ENCODE measurements around the gene GPC6.

GPC6 gene

DNA sequence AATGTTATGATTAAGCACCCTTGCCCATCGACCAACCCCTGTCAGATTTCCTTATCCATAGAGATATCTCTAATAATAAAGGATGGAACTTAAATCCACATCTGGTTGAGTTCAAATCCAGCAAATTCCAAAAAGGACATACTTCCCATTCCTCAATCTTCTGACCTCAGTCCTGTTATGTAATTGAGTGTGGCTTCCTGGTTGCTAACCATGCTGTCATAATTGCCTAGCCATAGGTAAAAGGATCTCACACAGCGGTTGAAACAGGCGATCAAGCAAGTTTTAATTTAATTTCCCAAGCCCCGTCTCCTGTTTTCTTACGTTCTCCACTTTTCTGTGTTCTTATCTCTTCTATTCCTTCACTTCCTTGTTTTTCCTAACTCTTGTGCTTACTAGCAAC, 550.3 kb downstream of the GPC6 start:
- Histone ChIP-seq H3K9me2 (replicated peaks; ENCODE audit: insufficient read depth, low read length) (no peaks in the 10 kb centered on the region), H3K9me3 (ENCODE audit: insufficient read depth, low read length) (no peaks in the 10 kb centered on the region), H3K4me3 (ENCODE audit: insufficient read depth, low read length, poor library complexity, severe bottlenecking) (no peak overlapping the region), H3K9ac (ENCODE audit: low read length) (no peak overlapping the region), H3K36me3 (ENCODE audit: low read length) (no peaks in the 10 kb centered on the region), H4K20me1 (ENCODE audit: low read depth, low read length) (no peaks in the 10 kb centered on the region), H3K27ac (ENCODE audit: low read depth, low read length) (no peak overlapping the region), H2AFZ (ENCODE audit: low read depth, low read length, severe bottlenecking) (no peak overlapping the region), H3K79me2 (ENCODE audit: insufficient read depth, low read length) (no peaks in the 10 kb centered on the region), H3K4me2 (ENCODE audit: low read depth, low read length, poor library complexity, severe bottlenecking) (no peak overlapping the region), H3K27me3 (ENCODE audit: low read length) (no peaks in the 10 kb centered on the region), H3F3A (ENCODE audit: insufficient read depth) (no peaks in the 10 kb centered on the region)
- TF ChIP-seq, protein P1, sequence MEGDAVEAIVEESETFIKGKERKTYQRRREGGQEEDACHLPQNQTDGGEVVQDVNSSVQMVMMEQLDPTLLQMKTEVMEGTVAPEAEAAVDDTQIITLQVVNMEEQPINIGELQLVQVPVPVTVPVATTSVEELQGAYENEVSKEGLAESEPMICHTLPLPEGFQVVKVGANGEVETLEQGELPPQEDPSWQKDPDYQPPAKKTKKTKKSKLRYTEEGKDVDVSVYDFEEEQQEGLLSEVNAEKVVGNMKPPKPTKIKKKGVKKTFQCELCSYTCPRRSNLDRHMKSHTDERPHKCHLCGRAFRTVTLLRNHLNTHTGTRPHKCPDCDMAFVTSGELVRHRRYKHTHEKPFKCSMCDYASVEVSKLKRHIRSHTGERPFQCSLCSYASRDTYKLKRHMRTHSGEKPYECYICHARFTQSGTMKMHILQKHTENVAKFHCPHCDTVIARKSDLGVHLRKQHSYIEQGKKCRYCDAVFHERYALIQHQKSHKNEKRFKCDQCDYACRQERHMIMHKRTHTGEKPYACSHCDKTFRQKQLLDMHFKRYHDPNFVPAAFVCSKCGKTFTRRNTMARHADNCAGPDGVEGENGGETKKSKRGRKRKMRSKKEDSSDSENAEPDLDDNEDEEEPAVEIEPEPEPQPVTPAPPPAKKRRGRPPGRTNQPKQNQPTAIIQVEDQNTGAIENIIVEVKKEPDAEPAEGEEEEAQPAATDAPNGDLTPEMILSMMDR (IDR thresholded peaks at IDR 0.05; ENCODE audit: insufficient read depth, low read length, poor library complexity, severe bottlenecking), result no peak
- TF ChIP-seq EZH2phosphoT487 (conservative IDR thresholded peaks at IDR 0.05; ENCODE audit: low read length), result no peak

DNA sequence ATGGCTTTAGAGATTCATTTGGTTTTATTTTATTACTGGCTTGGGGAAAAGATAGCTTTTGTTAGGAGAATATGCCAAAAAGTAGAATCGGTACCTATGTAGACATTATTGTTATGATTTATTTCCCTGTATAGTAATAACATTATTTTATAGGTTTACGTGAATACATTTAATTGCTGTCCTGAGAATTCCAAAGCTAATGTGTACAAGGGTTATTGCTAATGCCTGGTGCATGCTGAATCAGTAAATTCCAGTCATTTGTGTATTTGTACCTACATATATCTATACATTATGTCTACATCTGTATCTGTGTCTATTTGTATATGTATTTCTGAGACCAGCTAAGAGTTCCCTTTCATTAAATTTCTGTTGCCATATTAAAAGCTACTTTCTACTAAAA, 550.9 kb downstream of the GPC6 start:
- no peaks in the 10 kb centered on the region for H3K27me3 ChIP-seq (ENCODE audit: low read length)
- no peak overlapping the region for H3K9ac ChIP-seq (ENCODE audit: low read length)
- TF ChIP-seq, protein P1 (IDR thresholded peaks at IDR 0.05; ENCODE audit: insufficient read depth, low read length, poor library complexity, severe bottlenecking), result no peak
- no peak for TF ChIP-seq EZH2phosphoT487 (conservative IDR thresholded peaks at IDR 0.05; ENCODE audit: low read length)
- H3K9me2 ChIP-seq (replicated peaks; ENCODE audit: insufficient read depth, low read length), result no peaks in the 10 kb centered on the region
- H3K36me3 ChIP-seq (ENCODE audit: low read length), result no peaks in the 10 kb centered on the region
- H3K9me3 ChIP-seq (ENCODE audit: insufficient read depth, low read length), result no peaks in the 10 kb centered on the region
- no peaks in the 10 kb centered on the region for H4K20me1 ChIP-seq (ENCODE audit: low read depth, low read length)
- H3K79me2 ChIP-seq (ENCODE audit: insufficient read depth, low read length), result no peaks in the 10 kb centered on the region
- H3K4me2 ChIP-seq (ENCODE audit: low read depth, low read length, poor library complexity, severe bottlenecking), result no peak overlapping the region
- no peak overlapping the region for H3K4me3 ChIP-seq (ENCODE audit: insufficient read depth, low read length, poor library complexity, severe bottlenecking)
- no peak overlapping the region for H3K27ac ChIP-seq (ENCODE audit: low read depth, low read length)
- H3F3A ChIP-seq (ENCODE audit: insufficient read depth), result no peaks in the 10 kb centered on the region
- no peak overlapping the region for H2AFZ ChIP-seq (ENCODE audit: low read depth, low read length, severe bottlenecking)

DNA sequence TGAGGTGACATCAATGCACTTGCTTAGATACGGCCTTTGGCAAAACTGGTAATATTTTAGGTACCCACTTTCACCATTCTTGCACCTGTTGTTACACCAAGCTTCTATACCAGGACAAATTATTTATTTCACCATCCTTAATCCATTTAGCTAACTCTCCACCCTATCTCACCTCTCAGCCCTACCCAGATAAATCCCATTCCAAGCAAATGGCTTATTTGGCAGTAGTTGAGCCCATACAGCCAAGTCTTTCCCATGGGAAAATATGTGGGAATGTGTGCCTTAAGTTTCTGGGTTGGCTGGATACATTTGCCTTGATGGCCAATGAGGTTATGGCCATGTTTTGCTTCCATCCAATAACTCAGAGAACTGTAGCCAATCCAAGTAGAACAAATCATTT, 551.9 kb downstream of the GPC6 start:
- H3F3A ChIP-seq (ENCODE audit: insufficient read depth), result no peaks in the 10 kb centered on the region
- no peak overlapping the region for H3K9ac ChIP-seq (ENCODE audit: low read length)
- no peak overlapping the region for H2AFZ ChIP-seq (ENCODE audit: low read depth, low read length, severe bottlenecking)
- H3K4me3 ChIP-seq (ENCODE audit: insufficient read depth, low read length, poor library complexity, severe bottlenecking), result no peak overlapping the region
- TF ChIP-seq EZH2phosphoT487 (conservative IDR thresholded peaks at IDR 0.05; ENCODE audit: low read length), result no peak
- TF ChIP-seq, protein P1 (IDR thresholded peaks at IDR 0.05; ENCODE audit: insufficient read depth, low read length, poor library complexity, severe bottlenecking), result no peak
- no peak overlapping the region for H3K27ac ChIP-seq (ENCODE audit: low read depth, low read length)
- no peaks in the 10 kb centered on the region for H3K36me3 ChIP-seq (ENCODE audit: low read length)
- no peaks in the 10 kb centered on the region for H3K27me3 ChIP-seq (ENCODE audit: low read length)
- no peaks in the 10 kb centered on the region for H3K9me3 ChIP-seq (ENCODE audit: insufficient read depth, low read length)
- H3K79me2 ChIP-seq (ENCODE audit: insufficient read depth, low read length), result no peaks in the 10 kb centered on the region
- no peaks in the 10 kb centered on the region for H4K20me1 ChIP-seq (ENCODE audit: low read depth, low read length)
- H3K4me2 ChIP-seq (ENCODE audit: low read depth, low read length, poor library complexity, severe bottlenecking), result no peak overlapping the region
- no peaks in the 10 kb centered on the region for H3K9me2 ChIP-seq (replicated peaks; ENCODE audit: insufficient read depth, low read length)
